Rectal smooth muscle tissue (tissue), 1 donor: ENCODE data around the gene AARS2.

Source experiments
- H3K27ac ChIP-seq: one replicate; pipeline ENCODE4 v1.7.0; 2013; ENCODE audit warnings: low read depth, low read length, inconsistent platforms
- H3K27me3 ChIP-seq: one replicate; pipeline ENCODE4 v1.7.0; 2013; ENCODE audit warnings: low read length; ENCODE audit not compliant: control insufficient read depth, insufficient read depth
- H3K36me3 ChIP-seq: one replicate; pipeline ENCODE4 v1.7.0; 2013; ENCODE audit warnings: low read length; ENCODE audit not compliant: control insufficient read depth, insufficient read depth
- H3K4me1 ChIP-seq: one replicate; pipeline ENCODE4 v1.7.0; 2013; ENCODE audit warnings: low read length; ENCODE audit not compliant: control insufficient read depth, insufficient read depth
- H3K4me3 ChIP-seq: one replicate; pipeline ENCODE4 v1.7.0; 2013; ENCODE audit warnings: low read length
- H3K9ac ChIP-seq: one replicate; pipeline ENCODE4 v1.7.0; 2013; ENCODE audit warnings: low read length

The AARS2 gene

DNA sequence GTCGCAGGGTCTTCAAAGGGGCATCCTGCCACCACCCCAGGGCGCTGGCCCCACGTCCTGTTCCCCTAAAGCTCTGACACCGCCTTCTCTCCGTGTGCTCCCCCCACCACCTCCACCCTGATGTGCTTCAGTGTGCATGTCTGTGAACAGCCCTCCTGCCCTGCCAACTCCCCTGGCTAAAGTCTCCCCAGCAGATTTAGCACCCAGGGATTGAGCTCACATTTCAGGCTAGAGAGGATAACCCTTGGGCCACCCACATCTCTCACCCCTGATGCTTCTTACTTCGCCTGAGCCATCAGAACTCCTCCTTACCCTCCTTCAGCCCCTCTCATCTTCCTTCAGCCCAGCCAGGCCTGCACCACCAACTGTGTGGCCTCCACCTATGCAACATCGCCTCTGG, 35.4 kb downstream of the AARS2 start:
- H3K27ac ChIP-seq, result no peak overlapping the region
- H3K9ac ChIP-seq, result no peak overlapping the region
- no peaks in the 10 kb centered on the region for H3K4me1 ChIP-seq
- no peaks in the 10 kb centered on the region for H3K36me3 ChIP-seq
- peaks cover 28% of the 10 kb centered on the region for H3K27me3 ChIP-seq
- H3K4me3 ChIP-seq, result no peak overlapping the region

DNA sequence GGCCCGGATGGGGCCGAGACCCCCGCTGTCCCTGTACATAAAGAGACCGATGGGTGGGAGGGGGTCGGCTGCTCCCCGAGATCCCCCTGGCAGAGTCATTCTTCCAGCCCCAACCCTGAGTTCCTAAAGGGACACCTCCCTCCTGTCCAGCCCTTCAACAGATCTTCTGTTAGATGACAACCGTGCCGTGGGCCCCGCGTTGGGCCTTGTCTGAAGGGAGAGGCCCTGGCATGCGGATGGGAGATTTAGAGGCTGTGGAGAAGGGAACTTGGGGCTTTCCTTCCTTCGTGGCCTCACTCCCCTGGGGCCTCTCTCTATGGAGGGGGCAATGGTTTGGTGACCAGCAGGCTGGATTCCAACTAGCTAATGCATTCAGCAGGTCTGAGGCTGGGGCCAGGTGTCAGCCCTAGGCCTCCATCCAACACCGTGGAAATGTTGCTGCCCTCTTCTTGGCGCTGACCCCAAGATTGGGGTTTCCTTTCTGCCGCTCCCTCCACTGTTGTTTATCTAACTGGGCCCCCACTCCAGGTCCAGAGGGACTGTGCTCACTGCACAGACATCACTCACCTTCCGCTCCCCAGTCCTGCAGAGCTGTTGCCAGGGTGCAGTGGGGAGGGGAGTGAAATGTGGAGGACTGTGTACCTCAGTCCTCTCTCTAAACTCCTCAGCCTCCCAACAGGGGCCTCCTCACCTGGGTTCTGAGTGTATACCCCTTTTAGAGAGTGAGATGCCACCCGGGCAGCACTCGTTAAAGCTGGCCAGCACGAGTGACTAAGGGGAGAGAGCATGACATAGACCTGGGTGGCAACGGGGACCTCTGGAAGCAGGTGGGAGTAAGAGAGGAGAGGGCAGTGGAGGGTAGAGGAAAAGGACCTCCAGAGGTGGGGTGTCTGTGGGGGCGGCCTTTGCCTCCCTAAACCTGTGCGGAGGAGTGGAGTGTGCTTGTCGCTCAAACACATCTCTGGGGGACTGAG, 36.2 kb downstream of the AARS2 start:
- Histone ChIP-seq H3K27ac (no peak overlapping the region), H3K4me3 (no peak overlapping the region), H3K27me3 (peaks cover 33% of the 10 kb centered on the region)

DNA sequence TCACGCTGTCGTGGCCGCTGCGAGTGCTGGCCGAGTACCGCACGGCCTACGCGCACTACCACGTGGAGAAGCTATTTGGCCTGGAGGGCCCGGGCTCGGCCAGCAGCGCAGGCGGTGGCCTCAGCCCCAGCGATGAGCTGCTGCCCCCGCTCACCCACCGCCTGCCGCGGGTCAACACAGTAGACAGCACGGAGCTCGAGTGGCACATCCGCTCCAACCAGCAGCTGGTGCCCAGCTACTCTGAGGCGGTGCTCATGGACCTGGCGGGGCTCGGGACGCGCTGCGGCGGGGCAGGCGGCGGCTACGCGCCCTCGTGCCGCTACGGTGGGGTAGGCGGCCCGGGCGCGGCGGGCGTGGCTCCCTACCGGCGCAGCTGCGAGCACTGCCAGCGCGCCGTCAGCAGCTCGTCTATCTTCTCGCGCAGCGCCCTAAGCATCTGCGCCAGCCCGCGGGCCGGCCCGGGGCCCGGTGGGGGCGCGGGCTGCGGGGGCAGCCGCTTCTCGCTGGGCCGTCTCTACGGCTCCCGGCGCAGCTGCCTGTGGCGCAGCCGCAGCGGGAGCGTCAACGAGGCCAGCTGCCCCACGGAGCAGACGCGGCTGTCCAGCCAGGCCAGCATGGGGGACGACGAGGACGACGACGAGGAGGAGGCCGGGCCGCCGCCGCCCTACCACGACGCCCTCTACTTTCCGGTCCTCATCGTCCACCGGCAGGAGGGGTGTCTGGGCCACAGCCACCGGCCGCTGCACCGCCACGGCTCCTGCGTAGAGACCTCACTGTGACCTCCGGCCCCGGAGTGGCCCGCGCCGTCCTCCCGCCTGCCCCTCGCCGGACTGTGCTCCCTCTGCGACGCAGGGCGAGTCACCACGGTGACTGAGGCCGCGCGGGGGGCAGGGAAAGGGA, 37.1 kb downstream of the AARS2 start:
- Histone ChIP-seq H3K9ac (no peak overlapping the region), H3K27ac (no peak overlapping the region), H3K4me1 (no peaks in the 10 kb centered on the region), H3K36me3 (no peaks in the 10 kb centered on the region), H3K4me3 (peak overlapping the region; percentile 26), H3K27me3 (peaks cover 39% of the 10 kb centered on the region)

More for the DNA sequence above, 36.2 kb downstream of the AARS2 start:
- Histone ChIP-seq H3K4me1 (no peaks in the 10 kb centered on the region), H3K9ac (no peak overlapping the region), H3K36me3 (no peaks in the 10 kb centered on the region)

DNA sequence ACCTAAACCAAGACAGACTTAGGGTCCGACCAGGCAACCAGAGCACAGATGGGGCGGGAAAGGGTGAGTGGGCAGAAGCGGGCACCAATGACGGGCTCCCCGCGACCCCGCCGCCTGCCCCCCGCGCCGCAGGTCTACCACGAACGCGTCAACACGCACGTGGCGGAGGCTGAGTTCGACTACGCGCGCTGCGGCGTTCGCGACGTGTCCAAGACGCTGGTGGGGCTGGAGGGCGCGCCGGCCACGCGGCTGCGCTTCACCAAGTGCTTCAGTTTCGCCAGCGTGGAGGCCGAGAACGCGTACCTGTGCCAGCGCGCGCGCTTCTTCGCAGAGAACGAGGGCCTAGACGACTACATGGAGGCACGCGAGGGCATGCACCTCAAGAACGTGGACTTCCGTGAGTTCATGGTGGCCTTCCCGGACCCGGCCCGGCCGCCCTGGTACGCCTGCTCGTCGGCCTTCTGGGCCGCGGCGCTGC, 37.8 kb downstream of the AARS2 start:
- no peaks in the 10 kb centered on the region for H3K36me3 ChIP-seq
- no peak overlapping the region for H3K9ac ChIP-seq
- no peak overlapping the region for H3K27ac ChIP-seq
- no peaks in the 10 kb centered on the region for H3K4me1 ChIP-seq
- peaks cover 40% of the 10 kb centered on the region for H3K27me3 ChIP-seq
- peak overlapping the region; percentile 26 for H3K4me3 ChIP-seq

DNA sequence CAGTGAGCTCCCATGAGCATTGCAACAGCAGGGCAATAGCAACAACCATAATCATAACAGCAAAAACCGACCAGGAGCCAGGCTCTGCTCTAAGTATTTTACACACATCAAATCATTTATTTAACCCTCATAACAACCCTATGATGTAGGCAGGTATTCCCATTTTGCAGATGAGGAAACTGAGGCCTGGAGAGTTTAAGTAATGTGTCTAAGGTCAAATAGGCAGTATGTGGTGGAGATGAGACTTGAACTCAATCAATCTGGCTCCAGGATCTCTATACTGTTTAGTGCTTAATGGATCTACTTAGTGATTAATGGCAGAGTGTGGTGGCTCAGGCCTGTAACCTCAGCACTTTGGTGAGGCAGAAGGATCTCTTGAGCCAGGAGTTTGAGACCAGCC, 39.5 kb downstream of the AARS2 start:
- Histone ChIP-seq H3K27me3 (peaks cover 43% of the 10 kb centered on the region), H3K27ac (no peak overlapping the region), H3K4me3 (no peak overlapping the region), H3K4me1 (no peaks in the 10 kb centered on the region), H3K9ac (no peak overlapping the region), H3K36me3 (no peaks in the 10 kb centered on the region)

DNA sequence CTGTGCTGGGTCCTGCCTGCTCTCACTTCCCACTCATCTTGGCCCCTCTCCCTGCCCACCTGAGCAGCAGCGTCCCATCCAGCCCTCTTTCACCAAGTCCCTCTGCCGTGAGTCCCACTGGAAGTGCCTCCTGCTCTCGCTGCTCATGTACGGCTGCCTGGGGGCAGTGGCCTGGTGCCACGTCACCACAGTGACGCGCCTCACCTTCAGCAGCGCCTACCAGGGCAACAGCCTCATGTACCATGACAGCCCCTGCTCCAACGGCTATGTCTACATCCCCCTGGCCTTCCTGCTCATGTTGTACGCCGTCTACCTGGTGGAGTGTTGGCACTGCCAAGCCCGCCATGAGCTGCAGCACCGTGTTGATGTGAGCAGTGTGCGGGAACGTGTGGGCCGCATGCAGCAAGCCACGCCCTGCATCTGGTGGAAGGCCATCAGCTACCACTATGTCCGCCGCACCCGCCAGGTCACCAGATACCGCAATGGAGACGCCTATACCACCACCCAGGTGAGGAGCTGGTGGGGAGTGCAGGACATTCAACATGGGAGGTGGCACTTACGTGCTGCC, 40.1 kb downstream of the AARS2 start:
- Histone ChIP-seq H3K4me1 (no peaks in the 10 kb centered on the region), H3K4me3 (no peak overlapping the region), H3K9ac (no peak overlapping the region), H3K36me3 (no peaks in the 10 kb centered on the region), H3K27ac (no peak overlapping the region), H3K27me3 (peaks cover 45% of the 10 kb centered on the region)

DNA sequence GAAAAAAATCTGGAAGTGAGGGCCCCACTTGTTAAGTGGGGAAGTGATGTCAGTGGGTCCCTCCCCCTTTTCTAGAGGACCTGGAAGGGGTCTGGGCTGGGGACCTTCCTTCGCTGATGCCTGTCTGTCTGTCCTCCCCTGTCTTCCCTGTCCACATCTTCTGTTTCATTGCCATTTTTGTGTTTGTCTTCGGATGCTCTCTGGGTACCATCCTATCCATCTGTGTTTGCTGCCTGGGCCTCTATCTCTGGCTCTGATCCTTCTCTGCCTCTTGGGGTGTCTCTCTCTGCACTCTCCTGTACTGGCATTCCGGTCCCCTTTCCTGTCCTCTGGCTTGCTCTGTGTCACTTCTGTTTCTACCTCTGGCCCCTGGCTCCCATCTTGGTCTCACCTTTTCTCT, 40.6 kb downstream of the AARS2 start:
- no peak overlapping the region for H3K27ac ChIP-seq

DNA sequence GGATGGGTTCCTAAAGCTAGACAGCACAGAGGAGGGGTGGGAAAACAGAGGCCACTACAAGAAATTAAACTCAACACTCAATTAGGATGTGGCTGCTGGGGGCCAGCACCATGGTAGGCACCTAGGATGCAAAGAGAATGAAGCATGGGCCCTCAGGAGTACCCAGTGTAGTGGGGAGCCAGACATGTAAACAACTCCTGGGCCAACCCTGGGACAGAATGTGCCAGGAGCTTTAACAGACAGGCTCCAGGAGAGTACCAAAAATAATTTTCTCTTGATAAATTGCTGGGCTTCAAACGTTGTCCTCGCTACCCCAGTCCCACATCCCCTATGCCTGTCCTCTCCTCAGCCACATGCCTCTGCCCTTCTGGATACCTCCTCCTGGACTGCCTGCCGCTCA, 41.2 kb downstream of the AARS2 start:
- no peak overlapping the region for H3K9ac ChIP-seq
- no peak overlapping the region for H3K4me3 ChIP-seq
- no peaks in the 10 kb centered on the region for H3K4me1 ChIP-seq
- H3K36me3 ChIP-seq, result no peaks in the 10 kb centered on the region
- H3K27ac ChIP-seq, result no peak overlapping the region
- H3K27me3 ChIP-seq, result peaks cover 46% of the 10 kb centered on the region

More for the DNA sequence above, 40.6 kb downstream of the AARS2 start:
- H3K36me3 ChIP-seq, result no peaks in the 10 kb centered on the region
- peaks cover 46% of the 10 kb centered on the region for H3K27me3 ChIP-seq
- H3K4me3 ChIP-seq, result no peak overlapping the region
- H3K4me1 ChIP-seq, result no peaks in the 10 kb centered on the region
- no peak overlapping the region for H3K9ac ChIP-seq

DNA sequence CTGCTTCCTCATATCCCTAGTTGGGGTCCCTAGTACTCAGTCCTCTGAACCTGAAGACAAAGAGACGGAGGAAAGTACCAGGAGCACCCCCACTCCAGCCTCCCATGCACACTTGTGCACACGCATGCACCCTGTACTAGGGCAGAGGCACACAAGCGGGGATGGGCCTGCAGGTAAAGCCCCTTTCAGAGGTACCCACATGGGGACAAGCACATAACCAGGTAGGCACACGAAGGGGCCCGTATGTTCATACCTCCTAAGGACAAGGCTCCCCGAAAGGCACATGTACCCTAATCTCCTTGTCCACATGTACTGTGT, 41.8 kb downstream of the AARS2 start:
- H3K36me3 ChIP-seq, result no peaks in the 10 kb centered on the region
- no peak overlapping the region for H3K9ac ChIP-seq
- H3K4me3 ChIP-seq, result no peak overlapping the region
- H3K27ac ChIP-seq, result no peak overlapping the region
- H3K4me1 ChIP-seq, result no peaks in the 10 kb centered on the region
- H3K27me3 ChIP-seq, result peaks cover 41% of the 10 kb centered on the region

DNA sequence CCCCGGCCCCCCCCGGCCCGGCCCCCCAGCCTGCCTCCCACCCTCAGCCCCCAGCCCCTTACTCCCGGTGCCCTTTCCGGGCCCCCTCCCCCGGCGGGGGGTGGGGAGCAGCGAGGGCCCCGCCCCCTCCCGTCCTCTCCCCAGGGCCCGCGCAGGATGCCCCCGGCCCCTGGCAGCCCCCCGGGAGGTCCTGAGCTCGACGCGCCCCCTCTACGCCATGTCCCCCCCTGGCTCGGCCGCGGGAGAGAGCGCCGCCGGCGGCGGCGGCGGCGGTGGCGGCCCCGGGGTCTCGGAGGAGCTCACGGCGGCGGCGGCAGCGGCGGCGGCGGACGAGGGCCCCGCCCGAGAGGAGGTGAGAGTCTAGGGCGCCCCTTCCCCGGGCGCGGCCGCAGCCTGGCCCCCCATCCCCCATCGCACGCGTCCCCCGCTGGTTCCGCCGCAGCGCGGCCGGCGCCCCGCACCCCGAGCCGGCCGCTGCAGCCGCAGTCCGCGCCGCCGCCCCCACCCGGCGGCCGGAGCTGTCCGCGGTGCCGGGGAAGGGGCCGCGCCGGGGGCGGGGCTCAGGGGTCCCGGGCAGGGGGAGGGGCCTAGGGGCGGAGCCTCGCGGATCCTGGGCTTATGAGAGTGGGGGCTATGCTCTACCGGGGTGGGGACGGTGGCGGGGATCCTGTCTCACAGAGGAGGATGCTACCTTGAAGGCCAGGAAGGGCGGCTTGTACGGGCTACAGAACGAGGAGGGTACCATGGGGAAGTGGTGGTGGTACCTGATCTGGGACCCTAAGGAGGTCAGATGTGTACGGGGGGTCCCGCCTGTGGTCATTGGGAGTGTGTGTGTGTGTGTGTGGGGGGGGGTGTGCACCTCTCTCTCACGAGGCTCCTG, 42.4 kb downstream of the AARS2 start:
- Histone ChIP-seq H3K9ac (no peak overlapping the region), H3K4me1 (no peaks in the 10 kb centered on the region), H3K36me3 (no peaks in the 10 kb centered on the region), H3K27me3 (peaks cover 40% of the 10 kb centered on the region), H3K4me3 (no peak overlapping the region), H3K27ac (no peak overlapping the region)

DNA sequence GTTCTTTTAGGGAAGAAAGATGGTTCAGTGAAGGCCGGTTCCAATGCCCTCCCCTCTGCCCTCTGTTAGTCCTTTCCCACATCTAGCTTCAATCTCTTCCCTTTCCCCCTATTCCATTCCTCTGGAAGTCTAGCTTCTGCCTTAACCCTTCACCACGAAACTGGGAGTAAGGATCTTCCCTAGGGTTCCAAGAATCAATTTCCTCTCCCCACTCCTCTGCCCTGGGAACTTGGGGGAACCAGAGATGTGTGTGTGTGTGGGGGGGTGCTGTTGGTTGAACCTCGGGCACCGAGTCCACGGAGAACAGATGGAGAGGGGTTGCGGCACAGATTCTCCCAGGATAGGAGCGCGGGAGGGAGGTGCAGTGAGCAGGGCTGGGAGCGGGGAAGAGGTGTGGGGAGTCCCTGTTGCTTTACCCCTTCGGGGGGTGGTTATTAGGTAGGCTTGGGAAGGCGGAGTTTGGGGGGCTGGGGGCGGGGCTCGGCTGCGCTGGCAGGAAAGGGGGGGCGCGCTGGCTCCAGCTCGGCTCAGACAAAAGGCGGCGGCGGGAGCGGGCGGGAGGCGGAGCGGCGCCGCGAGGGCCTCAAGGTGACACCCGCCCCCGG, 43.1 kb downstream of the AARS2 start, which contains the start of gene TMEM151B:
TSS of gene TMEM151B (plus strand) at position 530 of the 605 bp plus-strand sequence. CDS start 293 bp downstream, outside the sequence.
- Histone ChIP-seq H3K27ac (no peak within 1 kb of the TSS), H3K4me3 (no peak within 1 kb of the TSS), H3K4me1 (no peaks in the 10 kb centered on the region), H3K27me3 (peaks cover 36% of the 10 kb centered on the region), H3K36me3 (no peaks in the 10 kb centered on the region), H3K9ac (no peak within 1 kb of the TSS)
